GM10847 (cell line): ENCODE measurements around the gene PLA2R1.

ENCODE experiments used
- POLR2A ChIP-seq: IDR thresholded peaks from 2 replicates; pipeline ENCODE4 v1.6.1; 2011; ENCODE audit not compliant: insufficient read length; ENCODE audit errors: extremely low read depth

Gene PLA2R1

GRCh38 chr2:159942146-159942545, 120.3 kb downstream of the PLA2R1 start:
- no peak for TF ChIP-seq POLR2A

- no peak for TF ChIP-seq POLR2A
Observed at GRCh38 chr2:159941729-159942128, 120.7 kb downstream of the PLA2R1 start.

- no peak for TF ChIP-seq POLR2A
Observed at GRCh38 chr2:159939946-159940345, 122.5 kb downstream of the PLA2R1 start.

GRCh38 chr2:159938395-159938794, 124.0 kb downstream of the PLA2R1 start:
- no peak for TF ChIP-seq POLR2A

- TF ChIP-seq POLR2A = no peak
Observed at GRCh38 chr2:159936471-159936870, 125.9 kb downstream of the PLA2R1 start.

- TF ChIP-seq POLR2A = no peak
Observed at GRCh38 chr2:159933727-159934049, 128.7 kb downstream of the PLA2R1 start.

- TF ChIP-seq POLR2A = no peak
Observed at GRCh38 chr2:159933040-159933726, 129.2 kb downstream of the PLA2R1 start.

GRCh38 chr2:159926695-159927094, 135.7 kb downstream of the PLA2R1 start:
- TF ChIP-seq POLR2A = no peak

GRCh38 chr2:159925975-159926374, 136.4 kb downstream of the PLA2R1 start:
- no peak for TF ChIP-seq POLR2A

- TF ChIP-seq POLR2A = no peak
Observed at GRCh38 chr2:159922563-159922962, 139.9 kb downstream of the PLA2R1 start.

- TF ChIP-seq POLR2A = no peak
Observed at GRCh38 chr2:159921752-159922404, 140.5 kb downstream of the PLA2R1 start.

- TF ChIP-seq POLR2A = no peak
Observed at GRCh38 chr2:159916511-159916910, 145.9 kb downstream of the PLA2R1 start.

- no peak for TF ChIP-seq POLR2A
Observed at GRCh38 chr2:159913900-159914299, 148.5 kb downstream of the PLA2R1 start.

- TF ChIP-seq POLR2A = no peak
Observed at GRCh38 chr2:159912580-159912979, 149.8 kb downstream of the PLA2R1 start.

- TF ChIP-seq POLR2A = no peak
Observed at GRCh38 chr2:159910951-159911350, 151.5 kb downstream of the PLA2R1 start.

GRCh38 chr2:159908623-159909022, 153.8 kb downstream of the PLA2R1 start:
- TF ChIP-seq POLR2A = no peak

GRCh38 chr2:159907909-159908308, 154.5 kb downstream of the PLA2R1 start:
- no peak for TF ChIP-seq POLR2A
